ENCODE data around the gene KRT6A. TPM values are rescaled to one million over a fixed set of nuclear protein-coding genes. Genes with fewer than 3 reads are reported as not detected.

Gene KRT6A
- total and polyA plus RNA-seq, 10 of the 15 experiments (the other 5 are each of a cell fraction or from before 2014, with no cell fraction given): 0.96 TPM; not detected in 9

DNA sequence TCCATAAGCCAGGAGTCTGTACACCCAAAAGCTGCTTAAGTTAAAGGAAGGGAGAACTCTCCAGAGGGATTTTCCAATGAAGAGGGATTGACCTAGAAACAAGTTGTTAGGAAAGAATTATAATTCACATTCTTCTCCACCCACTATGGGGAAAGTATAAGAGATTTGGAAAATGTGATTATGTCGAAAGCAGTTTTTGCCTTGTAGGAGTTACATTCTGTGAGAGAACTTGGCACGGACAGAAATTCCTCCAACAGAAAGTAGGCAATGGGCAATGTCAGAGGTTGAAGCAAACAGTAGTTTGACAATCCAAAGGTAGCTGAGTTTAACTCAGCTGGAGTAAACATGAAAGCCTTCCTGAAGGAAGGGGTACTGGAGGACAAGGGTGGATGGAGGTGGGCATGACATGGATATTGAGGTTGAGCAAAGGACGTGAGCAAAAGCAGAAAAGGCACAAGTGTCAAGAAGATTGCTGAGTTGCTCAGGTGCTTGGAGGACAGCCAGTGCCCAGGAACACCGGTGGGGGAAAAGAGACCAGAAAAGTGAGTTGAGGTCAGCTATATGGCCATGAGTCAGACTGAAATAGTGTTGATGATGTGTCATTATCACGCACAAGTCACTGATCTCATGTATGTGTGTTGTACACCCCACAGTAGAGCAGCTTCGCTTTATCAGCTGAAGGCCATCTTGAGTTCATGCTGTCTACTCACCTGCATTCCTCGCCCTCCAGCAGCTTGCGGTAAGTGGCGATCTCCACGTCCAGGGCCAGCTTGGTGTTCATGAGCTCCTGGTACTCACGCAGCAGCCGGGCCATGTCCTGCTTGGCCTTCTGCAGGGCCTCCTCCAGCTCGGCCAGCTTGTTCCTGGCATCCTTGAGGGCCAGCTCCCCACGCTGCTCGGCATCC lies 23.1 kb upstream of the KRT6A start:
- no peak overlapping the region for H3K27ac ChIP-seq (ENCODE audit: control insufficient read depth, insufficient read depth)
- no peaks in the 10 kb centered on the region for H4K20me1 ChIP-seq (ENCODE audit: control insufficient read depth, insufficient read depth)
- no peak overlapping the region for H3K4me2 ChIP-seq (ENCODE audit: control insufficient read depth, insufficient read depth)
- ChIA-PET POLR2A (no interaction called here), CTCF (interaction anchor here (0.6 to 1.5 kb wide), 2 partner anchors 9 to 1331 kb away, joined by 3 to 5 read pairs; no protein-coding TSS in a partner anchor), RAD21 (ENCODE audit: unreplicated experiment) (no interaction called here), SMC1A (ENCODE audit: uncharacterized antibody, unreplicated experiment) (interaction anchor here (0.6 to 1.4 kb wide), 3 partner anchors 9 to 14 kb away, joined by 3 to 4 read pairs (median 3); no protein-coding TSS in a partner anchor)
- H3K4me1 ChIP-seq (ENCODE audit: control insufficient read depth, insufficient read depth, low read length): no peaks in the 10 kb centered on the region
- in situ Hi-C loops (cut with MboI) (no loop called here), intact Hi-C loops (cut with micrococcal nuclease; ENCODE audit: unreplicated experiment) (no loop called here)
- no peaks in the 10 kb centered on the region for H3K79me2 ChIP-seq (ENCODE audit: control insufficient read depth, insufficient read depth, low read length)
- no peak overlapping the region for H2AFZ ChIP-seq (ENCODE audit: control insufficient read depth, low read depth, low read length)
- H3K9me3 ChIP-seq (replicated peaks; ENCODE audit: control insufficient read depth, insufficient read depth, low read length): no peaks in the 10 kb centered on the region; the same call in 2 of the 3 replicates
- DNase-seq (ENCODE audit: low read depth, low spot score) (no peak), ATAC-seq (no peak), FAIRE-seq (no peak)
- TF ChIP-seq KAT2A (conservative IDR thresholded peaks at IDR 0.05; ENCODE audit: control insufficient read depth, low read depth, low read length): no peak
- no peak for TF ChIP-seq REST (IDR thresholded peaks at IDR 0.05; ENCODE audit: low read depth, low read length)
- no peak for TF ChIP-seq ZBED1 (IDR thresholded peaks at IDR 0.05; ENCODE audit: borderline replicate concordance)
- TF ChIP-seq EED (IDR thresholded peaks at IDR 0.05; ENCODE audit: low read depth): no peak
- no peak for TF ChIP-seq JUNB (IDR thresholded peaks at IDR 0.05)
- TF ChIP-seq YY1 (IDR thresholded peaks at IDR 0.05; ENCODE audit: low read depth, low read length): no peak
- no peak for TF ChIP-seq TBL1XR1 (IDR thresholded peaks at IDR 0.05; ENCODE audit: low read depth, low read length)
- TF ChIP-seq, protein P1, sequence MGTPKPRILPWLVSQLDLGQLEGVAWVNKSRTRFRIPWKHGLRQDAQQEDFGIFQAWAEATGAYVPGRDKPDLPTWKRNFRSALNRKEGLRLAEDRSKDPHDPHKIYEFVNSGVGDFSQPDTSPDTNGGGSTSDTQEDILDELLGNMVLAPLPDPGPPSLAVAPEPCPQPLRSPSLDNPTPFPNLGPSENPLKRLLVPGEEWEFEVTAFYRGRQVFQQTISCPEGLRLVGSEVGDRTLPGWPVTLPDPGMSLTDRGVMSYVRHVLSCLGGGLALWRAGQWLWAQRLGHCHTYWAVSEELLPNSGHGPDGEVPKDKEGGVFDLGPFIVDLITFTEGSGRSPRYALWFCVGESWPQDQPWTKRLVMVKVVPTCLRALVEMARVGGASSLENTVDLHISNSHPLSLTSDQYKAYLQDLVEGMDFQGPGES (IDR thresholded peaks at IDR 0.05): no peak
- no peak overlapping the region for H3K9ac ChIP-seq (ENCODE audit: control insufficient read depth, insufficient read depth, low read length)
- no TSS peak for BruUV-seq (replicated peaks)
- H3K4me3 ChIP-seq: no peak overlapping the region
- H3K27me3 ChIP-seq (replicated peaks in 1 of 2; ENCODE audit: control insufficient read depth in 2 of 2, insufficient read depth in 2 of 2, low read length in 1 of 2): no peaks in the 10 kb centered on the region
- WGBS (ENCODE audit: insufficient coverage, insufficient replicate concordance, low lambda C conversion rate, missing lambda C conversion rate): 31% methylated on average over 15 of the region's 15 CpGs
- H3K36me3 ChIP-seq (ENCODE audit: control insufficient read depth in 2 of 2, insufficient read depth in 2 of 2, low read length in 1 of 2): no peaks in the 10 kb centered on the region

All from GM12878 (cell line).